ENCODE results near the gene MPHOSPH9. TPM values are rescaled to one million over a fixed set of nuclear protein-coding genes. Genes with fewer than 3 reads are reported as not detected.

MPHOSPH9 gene
- total RNA-seq, 4 donors from 2014 or later: 14.2 to 25.3 (median 15.1) TPM

DNA sequence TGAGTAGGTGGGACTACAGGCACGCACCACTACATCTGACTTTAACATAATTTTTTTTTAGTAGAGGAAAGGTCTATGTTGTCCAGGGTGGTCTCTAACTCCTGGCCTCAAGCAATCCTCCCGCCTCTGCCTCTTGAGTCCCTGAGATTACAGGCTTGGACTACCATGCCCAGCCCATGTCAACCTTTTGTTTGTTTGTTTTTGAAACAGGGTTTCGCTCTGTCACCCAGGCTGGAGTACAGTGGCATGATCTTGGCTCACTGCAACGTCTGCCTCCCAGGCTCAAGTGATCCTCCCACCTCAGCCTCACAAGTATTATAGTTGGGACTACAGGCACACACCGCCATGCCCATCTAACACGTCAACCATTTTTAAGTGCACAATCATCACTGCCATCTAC is 111.3 kb downstream of the MPHOSPH9 start:
- 93% methylated on average over 6 of the region's 6 CpGs for WGBS
- Histone ChIP-seq H3K36me3 (no peaks in the 10 kb centered on the region), H3K27ac (replicated peaks in 1 of 4) (no peak overlapping the region), H3K4me3 (no peak overlapping the region), H3K9me3 (no peaks in the 10 kb centered on the region), H3K27me3 (no peaks in the 10 kb centered on the region), H3K4me1 (peaks cover 33 to 61% (median 42%) of the 10 kb centered on the region in 4 donors)
- no peak for TF ChIP-seq POLR2AphosphoS5 (IDR thresholded peaks at IDR 0.05)
- no peak for TF ChIP-seq EP300 (IDR thresholded peaks at IDR 0.05)
- TF ChIP-seq, protein P1, sequence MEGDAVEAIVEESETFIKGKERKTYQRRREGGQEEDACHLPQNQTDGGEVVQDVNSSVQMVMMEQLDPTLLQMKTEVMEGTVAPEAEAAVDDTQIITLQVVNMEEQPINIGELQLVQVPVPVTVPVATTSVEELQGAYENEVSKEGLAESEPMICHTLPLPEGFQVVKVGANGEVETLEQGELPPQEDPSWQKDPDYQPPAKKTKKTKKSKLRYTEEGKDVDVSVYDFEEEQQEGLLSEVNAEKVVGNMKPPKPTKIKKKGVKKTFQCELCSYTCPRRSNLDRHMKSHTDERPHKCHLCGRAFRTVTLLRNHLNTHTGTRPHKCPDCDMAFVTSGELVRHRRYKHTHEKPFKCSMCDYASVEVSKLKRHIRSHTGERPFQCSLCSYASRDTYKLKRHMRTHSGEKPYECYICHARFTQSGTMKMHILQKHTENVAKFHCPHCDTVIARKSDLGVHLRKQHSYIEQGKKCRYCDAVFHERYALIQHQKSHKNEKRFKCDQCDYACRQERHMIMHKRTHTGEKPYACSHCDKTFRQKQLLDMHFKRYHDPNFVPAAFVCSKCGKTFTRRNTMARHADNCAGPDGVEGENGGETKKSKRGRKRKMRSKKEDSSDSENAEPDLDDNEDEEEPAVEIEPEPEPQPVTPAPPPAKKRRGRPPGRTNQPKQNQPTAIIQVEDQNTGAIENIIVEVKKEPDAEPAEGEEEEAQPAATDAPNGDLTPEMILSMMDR (IDR thresholded peaks at IDR 0.05): no peak
- no peak for TF ChIP-seq POLR2A (IDR thresholded peaks at IDR 0.05; ENCODE audit: low read depth)
- DNase-seq (ENCODE audit: extremely low spot score): no peak
- intact Hi-C loops (cut with DNase I): no loop called here

DNA sequence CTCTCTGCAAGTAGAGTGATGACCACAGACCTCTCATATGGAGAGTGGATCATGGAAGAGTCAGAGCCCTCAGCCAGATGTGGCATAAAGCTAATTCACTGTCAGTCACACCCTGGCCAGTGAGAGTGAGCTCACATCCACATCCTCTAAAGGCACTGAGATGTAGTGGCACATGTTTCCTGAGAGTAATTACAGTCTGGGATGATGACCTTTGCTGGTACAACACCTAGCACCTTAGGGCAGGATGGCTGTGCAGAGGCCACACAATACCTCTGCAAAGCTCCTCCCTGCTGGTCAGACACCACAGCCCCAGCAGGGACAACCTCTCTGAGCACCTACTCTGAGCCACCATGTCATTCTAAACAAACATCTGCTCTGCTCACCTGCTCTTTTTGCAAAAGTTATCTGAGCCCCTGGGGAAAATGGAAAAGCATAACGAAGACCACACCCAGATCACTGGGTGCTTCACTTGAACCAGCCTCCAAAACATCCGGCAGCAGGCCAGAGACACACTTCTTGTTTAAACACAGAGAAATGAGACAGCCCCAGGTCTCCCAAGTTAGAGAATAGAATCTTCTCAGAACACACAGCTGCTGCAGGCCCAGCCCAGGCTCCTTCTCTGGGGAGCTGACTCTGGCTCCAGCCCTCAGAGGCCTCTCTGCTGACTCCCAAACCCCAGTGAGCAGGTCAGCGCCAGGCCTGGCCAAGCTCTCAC is 112.3 kb downstream of the MPHOSPH9 start:
- DNase-seq (ENCODE audit: extremely low spot score): no peak
- Histone ChIP-seq H3K4me1 (peaks cover 34 to 61% (median 43%) of the 10 kb centered on the region in 4 donors), H3K4me3 (no peak overlapping the region), H3K27ac (replicated peaks in 1 of 4) (peak overlapping the region; percentile 9 to 33 (median 24)), H3K27me3 (no peaks in the 10 kb centered on the region), H3K36me3 (no peaks in the 10 kb centered on the region), H3K9me3 (no peaks in the 10 kb centered on the region)
- TF ChIP-seq POLR2A (IDR thresholded peaks at IDR 0.05; ENCODE audit: low read depth) (no peak), EP300 (IDR thresholded peaks at IDR 0.05) (no peak), POLR2AphosphoS5 (IDR thresholded peaks at IDR 0.05) (no peak)
- TF ChIP-seq, protein P1 (IDR thresholded peaks at IDR 0.05): no peak
- WGBS: 71% methylated on average over 2 of the region's 3 CpGs
- intact Hi-C loops (cut with DNase I): no loop called here

DNA sequence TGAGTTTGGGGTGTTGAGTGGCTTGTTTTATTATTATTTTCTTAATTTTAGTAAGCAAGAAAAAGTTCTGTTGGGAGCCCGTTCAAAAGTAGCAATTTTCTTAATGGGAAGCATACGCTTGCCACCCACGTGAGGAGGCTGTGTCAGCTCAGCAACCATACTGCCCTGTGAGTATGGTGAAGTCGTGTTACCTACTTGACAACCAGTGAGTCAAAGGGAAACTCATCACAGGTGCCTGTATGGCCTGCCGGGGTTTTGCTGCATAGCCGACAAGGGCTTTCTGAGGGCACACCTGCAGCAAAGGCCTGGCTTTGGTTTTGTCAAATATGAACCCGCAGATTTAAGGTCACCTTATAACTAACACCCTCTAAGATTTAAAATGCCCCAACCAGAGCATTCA is 113.1 kb downstream of the MPHOSPH9 start:
- 96% methylated on average over 7 of the region's 7 CpGs for WGBS
- no peak overlapping the region for H3K4me3 ChIP-seq
- intact Hi-C loops (cut with DNase I): no loop called here
- H3K36me3 ChIP-seq: no peaks in the 10 kb centered on the region
- no peak for DNase-seq (ENCODE audit: extremely low spot score)
- no peaks in the 10 kb centered on the region for H3K27me3 ChIP-seq
- H3K4me1 ChIP-seq: peaks cover 42 to 66% (median 51%) of the 10 kb centered on the region in 4 donors
- TF ChIP-seq, protein P1 (IDR thresholded peaks at IDR 0.05): no peak
- TF ChIP-seq EP300 (IDR thresholded peaks at IDR 0.05) (no peak), POLR2AphosphoS5 (IDR thresholded peaks at IDR 0.05) (no peak), POLR2A (IDR thresholded peaks at IDR 0.05; ENCODE audit: low read depth) (no peak)
- no peak overlapping the region for H3K27ac ChIP-seq (replicated peaks in 1 of 4)
- H3K9me3 ChIP-seq: no peaks in the 10 kb centered on the region

DNA sequence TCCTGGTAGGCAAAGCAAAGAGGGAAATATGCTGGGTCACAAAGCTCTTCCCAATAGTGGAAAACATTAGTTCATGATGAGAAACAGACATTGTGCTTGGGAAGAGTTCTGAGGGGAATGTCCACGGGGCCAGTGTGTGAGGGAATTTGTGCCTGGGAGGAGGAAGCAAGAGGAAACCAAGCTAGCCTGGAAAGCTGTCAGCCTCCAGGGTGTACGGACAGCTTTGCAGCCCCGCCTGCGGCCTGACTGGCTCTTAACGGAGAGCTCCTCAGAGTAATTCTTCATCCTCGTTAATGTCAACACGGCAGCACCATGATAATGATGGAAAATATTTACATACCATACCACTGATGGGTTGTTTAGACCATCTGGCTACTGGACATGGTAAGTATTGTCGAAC is 114.4 kb downstream of the MPHOSPH9 start:
- peaks cover 56 to 79% (median 64%) of the 10 kb centered on the region in 4 donors for H3K4me1 ChIP-seq
- intact Hi-C loops (cut with DNase I): no loop called here
- WGBS: 79% methylated on average over 8 of the region's 8 CpGs
- H3K4me3 ChIP-seq: no peak overlapping the region
- H3K9me3 ChIP-seq: no peaks in the 10 kb centered on the region
- no peak for DNase-seq (ENCODE audit: extremely low spot score)
- no peak for TF ChIP-seq EP300 (IDR thresholded peaks at IDR 0.05)
- TF ChIP-seq POLR2AphosphoS5 (IDR thresholded peaks at IDR 0.05): no peak
- TF ChIP-seq POLR2A (IDR thresholded peaks at IDR 0.05; ENCODE audit: low read depth): no peak
- TF ChIP-seq, protein P1 (IDR thresholded peaks at IDR 0.05): no peak
- H3K36me3 ChIP-seq: no peaks in the 10 kb centered on the region
- H3K27me3 ChIP-seq: no peaks in the 10 kb centered on the region
- H3K27ac ChIP-seq (replicated peaks in 1 of 4): peak overlapping the region; percentile 4 to 59 (median 24)
